NCI-H2196 treated with DMSO at 0.1 percent for 48 hours (cell line): ENCODE data around the gene DRD3.

ENCODE experiments used
- DNase-seq: peaks from one replicate; lab custom pipeline; 2025; ENCODE audit not compliant: unreplicated experiment; lab: John Stamatoyannopoulos, UW

Gene DRD3

DNA sequence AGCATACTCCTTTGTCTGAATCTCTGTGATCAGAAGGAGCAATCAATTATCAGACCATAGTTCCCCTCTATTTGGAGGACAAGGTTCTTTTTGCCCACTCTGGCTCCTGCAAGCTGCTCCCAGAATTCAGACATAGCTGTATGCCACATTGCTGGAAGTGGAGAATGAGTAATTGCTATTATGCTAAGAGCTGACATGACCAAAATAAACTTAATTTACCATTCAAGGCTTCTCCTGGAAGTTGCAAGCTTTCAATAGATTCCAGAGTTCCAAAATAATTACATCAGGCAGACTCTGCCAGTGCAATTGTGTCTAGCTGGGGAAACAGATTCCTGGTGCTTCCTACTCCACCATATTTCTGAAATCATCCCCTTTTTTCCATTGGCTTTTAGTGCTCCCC is 7.6 kb upstream of the DRD3 start:
- no peak for DNase-seq

DNA sequence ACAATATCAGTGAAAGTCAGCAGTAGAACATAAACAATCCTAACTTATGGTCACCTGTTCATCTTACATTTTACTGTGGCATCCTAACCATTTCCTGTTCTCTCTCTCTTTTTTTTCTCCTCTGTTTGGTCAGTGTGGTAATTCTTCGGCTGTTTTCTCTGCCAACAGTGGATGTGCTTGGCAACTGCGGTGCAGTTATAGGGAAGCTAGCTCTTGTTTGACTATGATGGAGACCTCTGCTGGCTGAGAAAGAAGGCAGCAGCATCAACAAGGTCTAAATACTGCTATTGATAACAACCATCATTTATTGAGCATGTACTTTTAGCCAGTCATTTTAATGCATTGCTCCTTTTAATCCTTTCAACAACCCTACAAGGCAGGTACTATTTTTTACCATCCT is 723 bp upstream of the DRD3 start:
- DNase-seq, result peak; percentile 71

DNA sequence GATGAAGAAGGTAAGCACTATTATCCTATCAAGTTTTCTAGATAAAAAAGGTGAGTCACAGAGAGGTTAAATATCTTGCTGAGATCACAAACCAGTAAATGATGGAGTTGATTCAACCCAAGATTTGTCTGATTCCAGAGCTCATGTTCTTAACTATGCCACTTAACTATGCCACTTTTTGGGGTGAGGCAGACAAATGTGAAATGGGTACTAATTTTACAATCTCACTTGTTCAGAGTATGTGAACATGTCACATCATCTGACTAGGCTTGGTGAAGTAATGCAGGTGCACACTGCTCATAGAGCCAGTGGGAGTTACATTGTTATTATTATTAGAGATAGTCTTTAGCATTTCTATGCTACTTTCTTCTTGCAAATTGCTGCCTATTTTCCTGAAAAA is 2.0 kb downstream of the DRD3 start:
- no peak for DNase-seq

DNA sequence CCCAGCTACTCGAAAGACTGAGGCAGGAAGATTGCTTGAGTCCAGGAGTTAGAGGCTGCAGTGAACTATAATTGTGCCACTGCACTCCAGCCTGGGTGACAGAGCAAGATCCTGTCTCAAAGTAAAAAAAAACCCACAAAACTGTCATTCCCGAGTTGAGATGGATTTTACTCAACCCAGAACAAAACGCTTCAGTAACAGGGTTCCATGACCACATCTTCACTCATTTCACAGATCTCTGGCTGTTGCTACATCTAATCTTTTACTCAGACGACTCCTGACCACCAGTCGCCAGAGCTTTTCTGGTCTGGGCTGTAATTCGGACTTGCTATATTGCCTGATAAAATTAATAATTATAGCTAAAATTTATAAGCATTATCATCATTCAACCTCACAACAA is 2.4 kb downstream of the DRD3 start:
- DNase-seq, result no peak

DNA sequence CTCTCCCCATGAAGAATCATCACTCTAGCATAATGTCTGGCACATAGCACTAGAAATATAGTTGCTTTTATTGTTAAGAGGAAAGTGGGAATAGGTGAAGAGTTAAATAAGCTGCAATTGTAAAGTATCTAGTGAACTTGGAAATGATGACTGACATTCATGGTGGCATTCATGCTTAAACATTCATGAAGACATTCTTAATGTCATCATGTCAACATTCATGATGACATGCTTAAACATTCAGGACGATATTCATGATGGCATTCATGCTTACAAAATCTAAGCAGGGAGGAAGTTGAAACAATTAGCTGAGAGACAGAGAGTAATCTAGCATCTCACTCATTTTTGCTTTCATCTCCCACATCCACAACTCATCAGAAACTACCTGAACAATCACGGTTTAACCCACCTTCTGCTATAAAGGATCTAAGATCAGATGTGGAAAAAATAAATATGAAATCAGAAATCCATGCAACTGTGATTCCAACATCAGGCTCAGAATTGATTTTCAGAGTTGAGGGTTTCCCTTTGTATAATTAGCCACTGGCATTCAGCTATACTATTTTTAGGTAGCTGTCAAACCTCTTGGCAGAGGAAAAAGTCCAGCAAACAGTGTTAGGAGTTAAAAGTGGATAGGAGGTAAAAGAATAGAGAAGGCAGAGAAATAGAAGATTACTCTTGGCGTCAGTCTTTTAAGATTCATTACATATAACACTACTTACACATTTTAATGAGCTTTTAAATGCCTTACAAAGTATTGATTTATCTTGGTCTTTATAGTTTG is 3.5 kb downstream of the DRD3 start:
- no peak for DNase-seq

DNA sequence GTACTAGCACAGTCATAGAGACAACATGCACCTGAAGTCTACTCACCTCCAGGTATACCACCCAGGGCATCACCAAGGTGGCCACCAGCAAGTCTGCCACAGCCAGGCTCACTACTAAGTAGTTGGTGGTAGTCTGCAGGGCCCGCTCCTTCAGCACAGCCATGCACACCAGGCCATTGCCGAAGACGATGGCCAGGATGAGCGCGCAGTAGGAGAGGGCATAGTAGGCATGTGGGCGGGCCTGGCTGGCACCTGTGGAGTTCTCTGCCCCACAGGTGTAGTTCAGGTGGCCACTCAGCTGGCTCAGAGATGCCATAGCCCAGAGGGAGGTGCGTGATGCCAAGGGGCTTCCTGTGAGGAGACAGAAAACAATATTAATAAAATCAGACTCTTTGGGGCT is 7.2 kb downstream of the DRD3 start:
- no peak for DNase-seq

DNA sequence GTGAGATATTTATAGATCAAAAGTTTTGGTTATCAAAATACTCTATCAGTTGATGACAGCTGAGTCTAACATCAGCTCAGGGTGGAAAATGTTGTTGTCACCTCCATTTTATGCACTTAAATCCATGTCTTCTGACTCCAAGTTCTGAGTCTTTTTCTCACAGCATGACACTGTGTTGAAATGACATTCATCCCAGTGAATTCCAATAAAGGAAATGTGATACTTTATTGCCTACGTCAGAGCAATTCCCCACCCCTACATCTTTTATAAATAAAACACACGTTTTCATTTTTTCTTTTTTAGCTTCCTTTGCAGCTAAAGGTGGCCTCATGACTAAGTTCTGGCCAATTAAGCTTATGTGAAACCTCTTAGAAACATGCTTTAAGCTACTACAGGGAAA is 10.7 kb downstream of the DRD3 start:
- DNase-seq, result no peak

DNA sequence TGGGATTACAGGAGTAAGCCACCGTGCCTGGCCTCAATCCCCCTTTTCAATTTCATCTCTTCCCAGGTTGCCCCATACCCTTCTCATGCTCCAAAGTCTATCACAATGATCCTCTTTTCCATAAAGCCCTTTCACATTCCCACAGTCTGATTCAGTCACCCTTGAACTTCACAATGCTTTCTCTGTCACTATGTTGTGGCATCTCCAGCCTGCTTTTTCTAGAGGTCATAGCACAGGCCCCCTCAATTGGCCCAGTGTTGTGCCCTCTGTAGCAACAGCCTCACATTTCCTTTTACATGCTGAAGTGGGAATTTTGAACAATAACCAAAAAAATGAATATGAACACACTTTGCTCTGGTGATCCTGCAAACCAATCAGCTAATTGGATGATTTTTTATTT is 21.5 kb downstream of the DRD3 start:
- no peak for DNase-seq

DNA sequence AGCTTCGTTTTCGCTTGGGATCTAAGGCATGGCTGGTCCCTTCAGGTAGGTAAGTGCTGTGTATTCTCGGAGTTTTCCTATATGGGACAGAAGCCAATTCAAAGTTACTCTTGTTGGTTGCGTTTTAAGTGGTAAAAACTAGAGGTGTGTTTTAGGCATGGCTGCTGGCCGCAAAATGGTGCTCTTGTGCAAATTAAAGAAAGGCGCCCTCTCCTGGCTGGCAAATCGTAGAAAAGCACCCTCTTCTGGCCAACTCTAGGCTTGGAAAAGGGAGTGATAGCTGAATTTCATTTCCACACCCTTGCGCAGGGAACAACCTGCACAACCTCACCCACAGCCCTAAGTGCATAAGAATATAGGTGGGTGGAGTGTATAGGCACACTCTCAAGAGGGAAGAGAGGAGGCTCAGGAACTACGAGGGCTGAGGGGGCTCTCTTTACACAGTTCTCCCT is 23.5 kb downstream of the DRD3 start:
- no peak for DNase-seq

DNA sequence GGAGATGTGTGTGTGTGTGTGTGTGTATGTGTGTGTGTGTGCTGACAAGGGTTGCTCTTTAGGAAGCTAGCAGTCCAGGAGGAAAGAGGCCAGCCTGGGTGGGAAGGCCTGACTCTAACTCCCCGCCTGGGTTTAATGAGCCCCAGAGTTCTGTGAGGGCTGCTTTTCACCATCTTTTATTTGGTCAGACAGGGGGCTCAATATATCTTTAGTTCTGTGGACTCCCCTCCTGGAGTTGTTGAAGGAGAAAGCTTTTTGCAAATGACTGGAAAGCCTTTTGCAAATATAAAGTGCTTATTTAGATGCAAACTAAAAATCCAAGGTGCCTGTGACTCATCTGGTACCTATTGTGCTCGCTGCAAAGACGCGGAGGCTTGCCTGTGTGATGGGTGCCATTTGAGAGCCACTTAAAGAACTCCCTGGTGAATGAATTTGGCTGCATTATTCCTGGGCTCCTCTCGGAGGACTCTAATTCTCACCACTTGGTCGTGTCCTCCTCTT is 24.5 kb downstream of the DRD3 start:
- no peak for DNase-seq

DNA sequence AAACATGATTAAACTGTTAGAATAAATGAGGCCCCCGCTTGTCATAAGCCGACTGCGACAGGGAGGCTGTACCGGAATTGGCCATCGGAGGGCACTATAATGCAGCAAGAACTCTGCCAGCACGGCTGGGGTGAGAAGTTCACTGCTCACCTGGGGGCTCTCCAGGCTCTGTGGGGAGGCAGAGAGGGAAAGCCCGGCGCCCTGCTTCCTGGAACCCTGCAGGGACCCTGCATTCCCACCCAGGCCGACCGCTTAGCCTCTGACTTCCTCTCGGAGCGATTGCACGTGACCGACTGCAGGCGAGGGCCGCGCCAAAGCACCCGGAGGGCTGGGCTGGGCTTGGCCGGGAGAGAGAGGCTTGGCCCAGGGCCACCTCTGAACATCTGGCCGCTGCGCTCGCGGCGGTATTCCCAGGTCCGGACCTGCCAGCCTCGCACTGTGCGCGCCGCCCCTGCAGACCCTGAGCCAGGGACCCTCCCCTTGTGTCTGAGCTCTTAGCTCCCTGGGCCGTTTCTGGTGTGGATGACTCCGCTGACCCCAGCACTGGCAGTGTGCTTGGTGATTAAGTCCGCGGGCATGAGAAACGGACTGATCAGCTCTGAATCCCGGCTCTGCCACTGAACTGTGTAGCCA is 26.2 kb downstream of the DRD3 start:
- DNase-seq, result peak; percentile 99

DNA sequence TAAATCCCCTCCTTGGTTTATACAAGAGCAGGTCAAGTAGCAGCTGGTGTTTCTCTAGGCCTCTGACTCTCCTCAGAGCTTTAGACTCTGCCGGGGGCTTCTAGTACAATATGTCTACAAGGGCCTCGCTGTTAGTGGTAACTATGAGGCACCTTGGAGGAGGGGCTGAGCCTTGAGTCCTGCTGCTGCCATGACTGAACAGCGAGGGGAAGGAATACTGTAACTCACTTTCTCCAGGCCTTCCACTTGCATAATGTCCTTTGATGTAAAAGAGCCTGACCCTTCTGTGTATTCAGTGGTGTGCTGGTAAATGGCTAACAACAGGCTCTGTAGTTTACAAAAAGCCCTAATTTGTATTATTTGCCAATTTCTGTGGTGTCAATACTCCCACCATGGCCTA is 27.8 kb downstream of the DRD3 start:
- no peak for DNase-seq

DNA sequence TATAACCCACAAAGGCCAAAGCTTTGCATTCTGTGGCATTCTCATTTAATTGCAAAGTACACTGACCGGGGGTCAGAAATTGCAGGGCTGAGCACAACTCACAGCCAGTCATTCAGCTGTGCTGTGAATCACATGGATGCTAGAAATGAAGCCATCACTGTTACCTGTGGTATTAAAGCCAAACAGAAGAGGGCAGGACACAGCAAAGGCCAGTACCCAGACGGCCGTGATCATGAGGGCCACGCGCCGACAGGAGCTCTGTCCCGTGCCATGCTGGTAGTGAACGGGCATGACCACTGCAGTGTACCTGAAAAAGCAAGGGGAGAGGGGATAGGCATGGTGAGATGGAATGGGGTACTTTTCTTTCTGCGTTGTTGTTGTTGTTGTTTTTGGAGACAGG is 31.6 kb downstream of the DRD3 start:
- DNase-seq, result no peak

DNA sequence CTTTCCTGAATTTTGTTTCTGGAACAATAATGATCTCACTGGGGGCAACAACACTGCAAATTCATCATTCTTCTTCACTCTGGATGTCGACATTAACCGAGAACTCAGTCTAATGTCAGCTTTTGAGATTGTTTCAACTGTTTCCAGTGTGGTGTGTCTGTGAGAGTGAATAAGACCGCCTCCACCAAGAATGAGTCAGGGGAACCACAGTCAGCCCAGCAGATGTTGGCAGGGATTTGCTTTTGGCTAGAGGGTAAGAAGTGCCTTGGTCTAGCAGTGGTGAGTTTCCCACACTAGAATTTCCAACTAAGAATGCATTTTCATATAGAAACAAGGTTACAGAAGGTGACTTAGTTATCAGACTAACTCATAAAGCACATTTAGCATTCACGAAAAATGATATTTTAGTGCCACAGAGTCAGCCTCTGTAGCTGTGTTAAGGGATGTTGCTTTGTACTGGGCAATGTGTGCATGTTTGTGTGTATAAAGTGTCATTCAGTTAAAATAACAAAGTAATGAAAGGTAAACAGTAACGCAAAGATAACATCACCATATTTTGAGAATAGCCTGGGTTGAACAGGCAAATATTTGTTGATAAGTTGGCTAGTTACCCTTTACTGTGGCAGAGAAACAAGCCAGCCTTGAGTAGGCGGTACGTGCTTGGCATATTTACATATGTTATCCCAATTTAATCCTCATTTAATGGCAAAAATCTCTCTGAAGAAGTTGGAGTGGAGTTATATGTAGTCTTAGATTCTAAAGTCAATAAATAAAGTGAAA is 33.8 kb downstream of the DRD3 start:
- no peak for DNase-seq

DNA sequence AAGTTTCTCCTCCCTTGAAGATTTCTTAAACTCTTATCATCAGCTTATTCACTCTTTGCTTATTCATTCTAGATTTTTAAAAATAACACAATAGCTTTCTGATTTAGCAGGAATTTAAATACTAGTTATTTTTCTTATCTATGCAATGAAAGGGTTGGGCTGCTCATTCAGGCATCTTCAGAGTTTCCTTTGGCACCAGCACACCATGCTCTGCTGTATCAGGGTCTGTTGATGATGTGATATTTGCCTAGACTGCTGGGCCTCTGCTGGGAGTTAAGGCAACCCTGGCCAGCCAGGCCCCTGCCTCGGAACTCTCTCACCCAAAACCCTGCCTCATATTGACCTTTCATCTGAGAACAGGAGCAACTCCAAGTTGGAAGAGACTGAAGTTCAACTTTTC is 35.0 kb downstream of the DRD3 start:
- no peak for DNase-seq

DNA sequence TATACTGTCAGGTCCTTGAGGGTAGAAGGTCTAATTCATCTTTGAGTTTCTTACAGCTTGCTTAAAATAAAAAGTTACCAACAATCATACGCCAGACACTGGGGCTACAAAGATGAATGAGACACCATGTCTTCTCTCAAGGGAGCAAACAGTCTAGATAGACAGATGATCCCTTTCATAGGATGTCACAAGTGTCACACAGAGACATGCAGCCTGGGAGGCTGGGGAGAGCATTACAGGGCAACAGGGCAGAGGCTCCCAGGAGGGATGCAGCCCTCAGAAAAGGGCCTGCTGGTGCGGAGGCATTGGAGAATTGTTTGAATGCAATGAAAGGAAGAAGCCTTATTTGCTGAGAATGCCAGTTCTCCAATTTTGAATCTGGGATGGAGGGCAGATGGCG is 39.0 kb downstream of the DRD3 start:
- DNase-seq, result no peak

DNA sequence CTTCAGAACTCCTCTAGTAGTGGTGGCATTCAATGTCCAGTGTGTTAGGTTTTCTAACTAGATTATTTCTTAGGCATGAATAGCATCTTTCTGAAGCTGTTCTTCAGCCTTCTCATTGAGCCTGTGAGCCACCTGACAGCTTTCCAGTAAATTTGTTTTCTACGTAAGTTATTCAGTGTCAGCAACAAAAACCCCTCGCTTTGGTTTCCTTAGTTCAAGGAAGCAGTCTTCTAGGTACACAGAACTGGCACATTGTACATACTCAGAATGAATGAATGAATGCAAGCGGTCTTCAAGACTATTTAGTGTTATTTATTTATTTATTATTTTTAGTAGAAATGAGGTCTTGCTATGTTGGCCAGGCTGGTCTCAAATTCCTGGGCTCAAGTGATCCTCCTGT is 44.9 kb downstream of the DRD3 start:
- DNase-seq, result no peak

DNA sequence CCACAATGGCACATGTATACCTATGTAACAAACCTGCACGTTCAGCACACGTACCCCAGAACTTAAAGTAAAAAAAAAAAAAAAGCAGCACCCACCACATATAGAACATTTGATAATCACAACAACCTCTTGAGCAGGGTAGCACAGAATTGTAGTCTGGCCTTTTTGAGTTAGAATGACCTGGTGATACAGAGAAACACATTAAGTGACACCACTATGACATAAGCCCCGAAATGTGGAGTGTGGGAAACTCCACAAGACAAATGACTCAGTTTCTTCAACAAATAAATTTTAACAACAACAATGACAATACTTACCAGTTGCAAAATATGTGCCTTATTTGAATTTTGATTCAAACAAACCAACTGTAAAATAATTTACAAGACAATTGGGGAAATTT is 46.4 kb downstream of the DRD3 start:
- no peak for DNase-seq

DNA sequence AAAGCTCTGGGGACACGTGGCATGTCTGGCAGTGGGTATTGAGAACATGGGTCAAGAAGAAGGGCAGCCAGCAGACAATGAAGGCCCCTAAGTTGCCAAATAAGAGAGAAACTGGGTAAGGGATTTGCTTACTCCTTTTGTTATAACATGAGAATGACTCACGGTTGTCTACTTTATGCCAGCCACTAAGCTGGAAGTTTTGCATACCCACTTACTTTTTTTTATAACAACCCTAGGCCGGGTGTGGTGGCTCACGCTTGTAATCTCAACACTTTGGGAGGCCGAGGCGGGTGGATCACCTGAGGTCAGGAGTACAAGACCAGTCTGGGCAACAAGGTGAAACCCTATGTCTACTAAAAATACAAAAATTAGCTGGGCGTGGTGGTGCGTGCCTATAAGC is 50.0 kb downstream of the DRD3 start:
- DNase-seq, result no peak

DNA sequence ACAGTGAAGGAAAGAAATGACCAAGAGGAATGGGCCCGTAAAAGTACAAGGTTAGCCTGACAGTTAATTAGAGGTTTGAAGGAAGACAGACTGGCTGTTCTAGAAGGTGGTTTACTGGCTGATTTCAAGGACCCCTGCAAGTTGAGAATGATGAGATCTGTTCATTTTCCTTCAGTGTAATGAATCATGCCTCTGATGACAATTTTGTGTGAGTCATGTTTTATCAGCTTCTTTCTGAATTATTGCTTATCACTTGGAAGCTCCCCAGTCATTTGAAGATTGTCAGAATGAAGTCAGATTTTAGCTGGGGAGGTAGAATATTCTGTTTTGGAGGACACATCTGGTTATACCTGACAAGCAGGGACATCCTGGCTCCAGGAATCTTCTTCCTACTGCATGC is 50.6 kb downstream of the DRD3 start:
- DNase-seq, result no peak

DNA sequence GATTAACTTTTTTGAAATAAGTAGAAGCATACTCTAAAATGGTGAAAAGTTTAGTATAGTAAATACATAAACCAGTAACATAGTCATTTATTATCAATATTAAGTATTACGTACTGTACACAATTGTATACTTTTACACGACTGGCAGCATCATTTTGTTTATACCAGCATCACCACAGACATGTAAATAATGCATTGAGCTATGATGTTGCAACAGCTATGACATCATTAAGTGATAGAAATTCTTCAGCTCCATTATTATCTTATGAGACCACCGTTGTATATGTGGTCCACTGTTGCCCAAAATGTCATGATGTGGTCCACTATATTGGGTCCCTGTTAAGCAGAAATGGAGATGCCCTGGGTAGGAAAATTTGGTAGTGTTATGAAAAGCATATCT is 51.3 kb downstream of the DRD3 start:
- DNase-seq, result no peak

DNA sequence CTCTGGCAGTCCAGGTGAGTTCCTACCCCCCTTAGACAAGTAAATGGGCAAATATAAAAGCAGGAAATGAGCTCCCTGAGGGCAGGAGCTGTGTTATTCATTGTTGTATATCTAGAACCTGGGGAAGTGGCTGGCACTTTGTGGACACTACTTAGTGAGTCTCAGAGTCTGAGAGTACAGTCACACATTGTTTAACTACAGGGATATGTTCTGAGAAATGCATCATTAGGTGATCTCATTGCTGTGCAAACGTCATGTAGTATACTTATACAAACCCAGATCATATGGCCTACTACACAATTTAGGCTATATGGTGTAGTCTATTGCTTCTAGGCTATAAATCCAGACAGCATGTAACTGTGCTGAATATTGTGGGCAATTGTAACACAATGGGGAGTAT is 52.4 kb downstream of the DRD3 start:
- DNase-seq, result no peak
